HG02970 (cell line): ENCODE measurements around the gene PHF21B.

ENCODE experiments used
- ATAC-seq: cut with Tn5 transposase; IDR thresholded peaks from one replicate; pipeline ENCODE4 v1.9.1; 2021; ENCODE audit warnings: mild to moderate bottlenecking, moderate library complexity, moderate number of reproducible peaks; ENCODE audit not compliant: unreplicated experiment, low FRiP score

The PHF21B gene

DNA sequence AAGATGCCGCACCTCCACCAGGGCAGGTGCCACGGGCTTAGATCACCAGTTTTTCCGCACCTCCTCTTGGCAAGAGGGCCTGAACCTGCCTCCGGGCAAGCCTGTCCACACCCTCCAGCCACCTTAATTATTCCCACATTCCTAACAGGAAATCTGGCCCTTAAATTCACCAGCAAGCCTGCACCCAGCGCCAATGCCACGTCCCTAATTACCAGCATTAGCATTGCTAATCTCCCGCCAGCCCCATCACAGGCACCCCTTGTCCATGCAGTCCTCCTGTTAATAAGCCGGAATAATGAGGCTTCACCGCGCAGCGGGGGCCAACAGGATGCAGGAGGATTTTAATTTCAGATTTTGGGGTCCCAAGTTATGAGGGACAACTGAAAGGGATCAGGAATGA lies 69.7 kb downstream of the PHF21B start:
- ATAC-seq, result no peak

DNA sequence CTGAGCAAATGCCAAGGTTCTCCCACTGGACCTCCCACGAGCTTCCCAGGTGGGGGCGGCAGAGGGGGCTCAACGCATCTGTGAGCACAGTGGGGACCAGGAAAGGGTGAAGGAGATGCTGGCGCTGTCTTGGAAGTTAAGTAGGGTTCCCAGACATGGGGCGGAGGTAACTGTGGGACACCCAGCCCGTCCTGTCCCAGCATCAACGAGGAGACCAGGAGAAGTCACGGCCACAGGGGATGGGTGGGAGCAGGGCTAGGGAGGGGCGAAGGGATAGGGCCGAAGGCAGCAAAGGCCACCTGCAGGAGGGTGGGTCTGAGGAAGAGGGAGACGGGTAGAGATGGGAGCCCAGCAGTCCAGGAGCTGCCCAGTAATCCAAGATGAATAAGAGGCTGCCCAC lies 70.4 kb downstream of the PHF21B start:
- no peak for ATAC-seq

GRCh38 chr22:44938886-44939285 lies 70.9 kb downstream of the PHF21B start:
- ATAC-seq, result no peak

GRCh38 chr22:44937216-44937615 lies 72.6 kb downstream of the PHF21B start:
- no peak for ATAC-seq

- no peak for ATAC-seq
These were observed 73.6 kb downstream of the PHF21B start for GRCh38 chr22:44936201-44936600.

GRCh38 chr22:44935724-44936123 lies 74.1 kb downstream of the PHF21B start:
- ATAC-seq, result no peak

DNA sequence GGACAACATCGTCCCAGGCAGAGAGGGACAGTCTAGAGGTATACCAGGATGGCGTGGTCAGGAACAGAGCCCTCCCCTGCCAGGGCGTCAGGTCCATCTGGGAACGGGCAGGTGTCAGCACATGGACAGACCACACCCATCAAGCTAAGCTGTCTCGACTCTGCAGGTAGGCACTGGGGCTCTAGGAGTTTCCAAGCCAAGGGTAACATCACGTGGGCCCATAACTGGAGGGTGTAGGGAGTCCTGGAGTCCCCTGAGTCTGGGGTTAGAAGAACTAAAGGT lies 75.4 kb downstream of the PHF21B start:
- no peak for ATAC-seq

- ATAC-seq, result no peak
These were observed 75.9 kb downstream of the PHF21B start for GRCh38 chr22:44933666-44934453.

DNA sequence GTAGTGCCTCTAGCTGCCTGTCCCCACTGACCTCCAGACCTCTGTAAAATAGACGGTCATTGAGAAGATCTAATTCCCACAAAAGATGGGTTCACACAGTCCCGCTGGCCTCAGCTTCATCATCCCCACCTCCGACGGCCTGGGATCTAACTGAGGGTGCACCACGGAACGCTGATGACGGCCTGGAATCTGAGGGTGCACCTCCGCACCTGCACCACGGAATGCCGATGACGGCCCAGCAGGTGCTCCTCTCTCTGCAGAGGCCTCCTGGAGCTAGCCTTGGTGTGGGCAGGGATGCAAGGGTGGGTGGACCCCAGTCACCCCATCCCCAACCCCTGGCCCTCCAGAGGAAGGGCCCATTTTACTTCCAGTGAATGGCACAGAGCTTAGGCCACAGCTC lies 77.3 kb downstream of the PHF21B start:
- no peak for ATAC-seq

- no peak for ATAC-seq
These were observed 78.0 kb downstream of the PHF21B start for GRCh38 chr22:44931766-44932165.

- no peak for ATAC-seq
These were observed 78.7 kb downstream of the PHF21B start for GRCh38 chr22:44931077-44931540.

GRCh38 chr22:44930711-44931035 lies 79.1 kb downstream of the PHF21B start:
- no peak for ATAC-seq

GRCh38 chr22:44930016-44930710 lies 79.6 kb downstream of the PHF21B start:
- ATAC-seq, result no peak

DNA sequence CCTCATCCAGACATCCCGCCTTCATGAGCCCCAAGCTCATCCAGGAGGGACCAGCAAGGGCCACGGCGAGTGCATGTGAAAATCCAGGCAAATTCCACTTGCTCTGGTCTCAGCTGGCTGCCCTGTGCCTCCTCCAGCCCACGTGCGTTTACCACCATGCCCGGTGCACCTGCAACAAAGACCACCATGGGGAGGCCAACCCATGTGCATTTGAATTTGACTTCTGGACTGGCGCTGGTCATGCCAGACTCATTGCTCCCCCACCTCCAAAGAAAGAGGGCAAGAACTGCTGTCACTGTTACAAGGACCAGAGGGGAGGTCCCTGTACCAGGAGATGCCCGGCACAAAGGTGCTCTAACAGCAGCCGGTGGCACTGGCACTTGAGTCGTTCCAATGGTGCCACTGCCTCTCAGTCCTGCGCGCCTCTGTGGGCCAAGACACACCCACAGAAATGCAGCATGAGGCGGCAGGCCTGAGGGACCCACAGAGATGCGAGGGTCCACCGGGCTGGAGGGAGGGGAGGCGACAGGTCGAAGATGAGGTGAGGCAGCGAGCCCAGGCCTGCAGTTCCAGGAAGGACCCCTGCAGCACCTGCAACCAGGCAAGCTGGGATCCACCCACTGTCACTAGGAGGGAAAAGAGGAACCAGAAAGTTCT lies 80.3 kb downstream of the PHF21B start:
- ATAC-seq, result no peak

GRCh38 chr22:44928711-44929358 lies 81.0 kb downstream of the PHF21B start:
- ATAC-seq, result no peak

GRCh38 chr22:44928136-44928463 lies 81.7 kb downstream of the PHF21B start:
- ATAC-seq, result no peak

DNA sequence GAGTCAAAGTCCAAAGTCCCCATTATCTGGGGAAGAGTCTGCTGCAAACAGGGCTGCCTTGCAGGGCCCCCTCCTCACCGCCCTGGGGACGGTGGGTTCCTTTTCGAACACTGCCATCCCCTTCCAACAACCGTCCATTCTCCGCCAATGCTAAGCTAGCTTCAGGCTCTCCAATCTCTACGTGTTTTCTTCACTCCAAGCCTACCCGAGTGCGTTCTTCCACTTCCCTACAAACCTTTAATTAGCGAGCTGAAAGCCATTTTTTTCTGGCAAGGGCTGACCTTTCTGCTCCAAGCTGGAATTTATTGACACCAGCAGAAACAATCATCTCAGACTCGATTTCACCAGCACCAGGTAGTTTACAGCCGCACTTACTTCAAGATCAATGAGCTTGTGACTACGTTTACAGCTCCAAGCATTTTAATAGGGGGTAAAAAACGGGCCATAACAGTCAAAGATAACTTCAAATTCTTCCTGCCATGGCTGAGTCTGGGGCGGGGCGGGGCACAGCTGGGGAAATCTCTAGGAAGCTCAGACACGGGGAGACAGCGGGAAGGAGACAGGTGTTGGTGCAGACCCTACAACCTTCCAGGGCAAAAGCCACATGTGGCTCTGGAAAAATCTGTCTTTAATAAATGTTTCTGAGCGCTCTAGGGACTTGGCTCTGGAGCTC lies 82.2 kb downstream of the PHF21B start:
- no peak for ATAC-seq

- no peak for ATAC-seq
These were observed 83.1 kb downstream of the PHF21B start for GRCh38 chr22:44926491-44927415.

DNA sequence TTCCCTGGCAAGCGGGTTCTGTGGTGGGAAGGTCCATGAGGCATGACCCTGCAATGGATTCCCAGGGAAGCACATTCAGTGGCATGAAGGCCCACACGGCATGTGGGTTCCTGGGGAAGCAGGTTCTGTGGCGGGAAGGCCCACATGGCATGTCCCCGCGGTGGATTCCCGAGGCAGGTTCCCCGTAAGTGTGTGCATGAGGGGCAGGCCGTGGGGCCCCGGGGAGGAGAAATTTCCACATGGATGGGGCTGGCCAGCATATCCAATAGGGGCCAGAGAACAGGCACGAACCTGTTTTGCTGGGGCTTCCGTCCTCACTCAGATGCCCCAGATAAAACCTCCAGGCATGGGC lies 83.7 kb downstream of the PHF21B start:
- no peak for ATAC-seq
